ENCODE results near the gene MTRF1L.

Gene MTRF1L, protein sequence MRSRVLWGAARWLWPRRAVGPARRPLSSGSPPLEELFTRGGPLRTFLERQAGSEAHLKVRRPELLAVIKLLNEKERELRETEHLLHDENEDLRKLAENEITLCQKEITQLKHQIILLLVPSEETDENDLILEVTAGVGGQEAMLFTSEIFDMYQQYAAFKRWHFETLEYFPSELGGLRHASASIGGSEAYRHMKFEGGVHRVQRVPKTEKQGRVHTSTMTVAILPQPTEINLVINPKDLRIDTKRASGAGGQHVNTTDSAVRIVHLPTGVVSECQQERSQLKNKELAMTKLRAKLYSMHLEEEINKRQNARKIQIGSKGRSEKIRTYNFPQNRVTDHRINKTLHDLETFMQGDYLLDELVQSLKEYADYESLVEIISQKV

DNA sequence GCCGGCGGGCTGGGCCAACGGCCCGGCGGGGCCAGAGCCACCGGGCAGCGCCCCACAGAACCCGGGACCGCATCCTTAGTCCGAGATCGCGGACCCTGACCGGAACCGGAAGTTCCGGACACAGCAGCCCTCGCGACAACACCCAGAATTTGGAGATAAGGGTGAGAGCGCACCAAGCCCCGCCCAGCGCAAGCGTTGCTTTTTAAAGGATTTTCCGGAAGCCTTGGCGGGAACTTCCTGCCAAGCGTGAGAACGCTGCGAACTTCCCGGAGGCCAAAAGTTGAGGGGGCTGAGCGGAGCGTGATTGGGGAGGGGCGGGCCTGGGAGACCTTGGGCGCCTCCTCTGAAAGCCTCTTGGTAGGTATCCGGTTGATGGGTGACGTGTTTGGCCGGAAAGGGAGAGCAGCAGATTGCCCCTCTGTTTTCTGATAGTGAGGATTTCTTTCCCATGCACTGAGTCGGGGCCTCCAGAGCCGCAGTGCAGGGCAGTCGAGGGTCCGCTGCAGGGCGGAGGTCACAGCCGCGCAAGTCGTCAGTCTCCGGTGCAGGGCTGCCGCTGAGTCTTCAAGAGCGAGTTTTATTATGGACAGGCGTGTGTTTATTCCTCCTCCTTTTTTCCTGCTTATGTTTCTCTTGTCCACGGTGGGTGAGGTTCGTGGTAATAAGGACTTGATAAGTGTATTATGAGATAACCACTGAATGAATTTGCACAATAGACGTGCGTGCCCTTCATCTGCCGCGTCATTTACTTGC, at the start of gene MTRF1L:
MTRF1L (minus strand) TSS at position 97 of the 753 bp plus-strand sequence; CDS start at position 73, 24 bp downstream.
- peak; percentile 55 for DNase-seq (ENCODE audit: low spot score)

DNA sequence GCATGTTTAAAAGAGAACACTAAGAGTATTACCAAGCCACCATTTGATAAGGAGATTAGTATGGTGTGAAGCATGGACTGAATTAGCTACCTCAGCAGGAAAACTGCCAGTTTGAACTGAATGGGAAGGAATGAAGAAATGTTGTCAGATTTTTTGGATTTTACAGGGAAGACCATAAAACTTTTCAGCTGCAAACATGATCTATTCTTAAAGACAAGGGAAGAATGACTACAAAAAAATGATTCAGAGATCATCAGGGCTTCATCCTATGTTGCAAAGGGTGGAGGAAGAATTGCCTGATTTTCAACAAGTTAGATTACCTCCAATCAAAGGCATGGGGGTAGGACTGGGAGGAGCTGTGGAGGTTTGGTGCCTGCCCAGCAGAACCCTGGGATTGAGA, 49.3 kb upstream of the MTRF1L start:
- DNase-seq (ENCODE audit: low spot score), result no peak

DNA sequence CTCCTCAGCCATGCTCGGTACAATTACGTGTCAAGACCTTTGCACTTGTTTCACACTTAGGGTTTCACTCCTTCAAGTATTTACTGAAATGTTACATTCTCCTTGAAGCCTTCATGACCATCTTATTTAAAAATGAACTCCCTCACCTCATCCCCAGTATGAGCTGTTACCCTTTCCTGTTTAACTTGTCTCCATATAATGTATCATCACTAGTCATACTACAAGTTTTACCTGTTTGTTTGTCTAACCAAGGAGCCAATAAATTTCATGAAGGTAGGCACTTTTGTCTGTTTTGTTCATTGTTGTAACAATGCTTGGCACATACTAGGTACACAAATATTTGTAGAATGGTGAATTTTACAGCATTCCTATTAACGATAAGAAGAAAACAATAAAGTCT, 46.1 kb upstream of the MTRF1L start:
- DNase-seq (ENCODE audit: low spot score), result no peak

DNA sequence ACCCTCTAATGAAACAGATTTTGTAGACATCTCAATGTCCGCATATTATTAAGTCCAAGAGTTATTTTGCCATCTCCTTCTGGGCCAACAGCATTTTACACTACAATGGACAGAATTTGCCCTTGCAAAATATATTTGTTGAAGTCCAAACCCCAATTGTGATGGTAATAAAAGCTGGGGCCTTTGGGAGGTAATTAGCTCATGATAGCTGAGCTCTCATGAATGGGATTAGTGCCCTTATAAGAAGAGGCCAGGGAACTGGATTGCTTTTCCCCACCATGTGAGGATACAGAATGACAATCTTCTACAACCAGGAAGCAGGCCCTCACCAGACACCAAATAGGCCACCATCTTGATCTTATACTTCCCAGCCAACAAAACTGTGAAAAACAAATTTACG, 44.9 kb upstream of the MTRF1L start:
- no peak for DNase-seq (ENCODE audit: low spot score)

- no peak for DNase-seq (ENCODE audit: low spot score)
Measured at GRCh38 chr6:153045271-153045670, 42.8 kb upstream of the MTRF1L start.

DNA sequence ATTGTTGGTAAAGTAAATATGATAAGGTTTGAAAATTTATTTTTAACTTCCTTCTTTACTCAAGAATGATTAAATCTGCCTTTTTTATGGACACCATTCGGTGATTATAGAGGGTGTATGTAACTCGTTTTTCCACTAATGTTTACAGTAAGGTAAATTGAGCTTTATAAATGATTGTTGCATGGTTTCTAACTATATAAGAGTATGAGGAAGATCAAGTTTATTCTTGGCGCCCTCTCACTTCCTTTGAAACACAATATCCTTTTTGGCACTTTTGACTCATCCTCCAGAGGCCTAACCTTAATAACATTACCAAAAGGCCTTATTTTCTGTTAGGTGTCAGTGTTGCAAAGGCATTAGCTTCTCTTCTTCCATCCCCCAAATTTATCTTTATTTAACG, 41.8 kb upstream of the MTRF1L start:
- no peak for DNase-seq (ENCODE audit: low spot score)

- DNase-seq (ENCODE audit: low spot score), result no peak
Measured at GRCh38 chr6:153043719-153044118, 41.2 kb upstream of the MTRF1L start.

DNA sequence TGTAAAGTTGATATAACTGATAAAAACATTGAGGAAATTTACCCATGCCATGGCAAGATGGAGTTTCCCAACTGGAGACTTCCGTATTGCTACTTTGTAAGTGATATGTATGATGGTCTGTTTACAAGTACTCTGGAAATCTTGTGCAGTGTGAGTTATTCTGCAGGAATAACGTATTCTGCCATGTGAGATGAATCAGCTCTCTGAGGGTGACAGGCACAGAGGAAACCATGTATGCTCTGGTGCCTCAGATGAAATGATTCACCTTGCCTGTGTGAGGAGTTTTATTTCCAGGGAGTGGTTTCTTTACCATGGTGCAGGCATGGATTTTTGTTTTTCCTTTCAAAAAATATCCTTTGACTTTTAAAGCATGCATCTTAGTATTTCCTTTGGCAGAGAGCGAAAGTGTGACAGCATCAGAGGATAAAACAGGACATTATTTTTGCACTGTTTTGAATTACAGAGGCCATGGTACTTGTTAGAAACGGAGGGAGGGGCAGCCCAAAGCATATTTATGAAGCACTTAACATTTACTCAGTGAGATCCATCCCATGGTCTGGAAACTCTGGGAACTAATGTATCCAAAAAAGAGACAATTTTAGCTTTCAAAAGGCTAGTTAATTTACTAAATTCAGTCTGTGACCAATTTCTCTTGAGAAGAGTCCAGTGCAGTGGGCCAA, 36.0 kb upstream of the MTRF1L start:
- no peak for DNase-seq (ENCODE audit: low spot score)

GRCh38 chr6:153034139-153034538, 31.6 kb upstream of the MTRF1L start:
- DNase-seq (ENCODE audit: low spot score), result no peak

DNA sequence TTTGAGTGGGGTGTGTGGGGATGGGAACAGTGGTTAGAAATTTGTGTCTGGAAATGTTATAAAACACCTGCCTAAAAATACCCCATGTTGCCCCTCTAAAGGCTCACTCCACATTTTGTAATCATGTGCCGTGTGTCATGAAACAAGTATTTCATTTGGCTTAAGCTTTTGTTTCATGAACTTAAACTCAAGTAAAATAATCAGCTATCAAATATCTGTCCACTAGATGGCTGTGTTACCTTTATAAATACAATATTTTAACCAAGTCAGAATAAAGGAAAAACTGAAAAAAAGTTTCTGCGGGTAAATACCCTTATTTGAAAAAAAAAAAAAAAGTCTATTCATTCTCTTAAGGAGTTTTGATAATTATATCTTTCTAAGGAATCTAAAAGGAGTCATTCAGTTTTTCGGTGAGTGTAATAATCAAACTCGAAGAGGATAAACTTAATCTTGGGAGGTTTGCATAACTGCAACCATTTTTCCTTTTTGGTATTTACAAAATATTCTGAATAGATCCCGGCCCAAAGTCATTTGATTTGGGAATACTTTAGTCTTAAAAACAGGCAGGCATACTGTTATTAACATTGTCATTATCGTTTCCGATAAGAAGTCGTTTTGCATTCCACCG, 29.9 kb upstream of the MTRF1L start:
- no peak for DNase-seq (ENCODE audit: low spot score)

- DNase-seq (ENCODE audit: low spot score), result no peak
Measured at GRCh38 chr6:153031335-153031955, 28.9 kb upstream of the MTRF1L start.

- no peak for DNase-seq (ENCODE audit: low spot score)
Measured at GRCh38 chr6:153028963-153029362, 26.5 kb upstream of the MTRF1L start.

- no peak for DNase-seq (ENCODE audit: low spot score)
Measured at GRCh38 chr6:153028286-153028685, 25.8 kb upstream of the MTRF1L start.

GRCh38 chr6:153027480-153027879, 25.0 kb upstream of the MTRF1L start:
- no peak for DNase-seq (ENCODE audit: low spot score)

DNA sequence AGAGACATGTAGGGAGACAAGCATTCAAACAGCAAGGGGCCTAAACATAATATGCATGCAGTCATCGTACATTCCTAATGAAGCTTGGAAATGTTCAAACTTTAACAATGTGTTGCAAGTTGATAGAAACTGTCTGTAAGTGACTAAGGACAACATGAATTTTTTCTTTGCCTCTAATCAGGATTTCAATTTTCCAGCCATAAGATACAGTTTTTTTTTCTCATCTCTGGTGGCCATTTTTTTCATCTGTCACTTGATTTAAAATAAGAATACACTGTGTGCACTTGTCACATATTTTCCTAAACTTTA, 22.2 kb upstream of the MTRF1L start:
- no peak for DNase-seq (ENCODE audit: low spot score)

- DNase-seq (ENCODE audit: low spot score), result peak; percentile 32
Measured at GRCh38 chr6:153023977-153024708, 21.6 kb upstream of the MTRF1L start.

- DNase-seq (ENCODE audit: low spot score), result no peak
Measured at GRCh38 chr6:153018355-153018754, 15.8 kb upstream of the MTRF1L start.

GRCh38 chr6:153016846-153017245, 14.3 kb upstream of the MTRF1L start:
- no peak for DNase-seq (ENCODE audit: low spot score)

- DNase-seq (ENCODE audit: low spot score), result no peak
Measured at GRCh38 chr6:153015094-153015640, 12.7 kb upstream of the MTRF1L start.

- no peak for DNase-seq (ENCODE audit: low spot score)
Measured at GRCh38 chr6:153013438-153013837, 10.9 kb upstream of the MTRF1L start.

DNA sequence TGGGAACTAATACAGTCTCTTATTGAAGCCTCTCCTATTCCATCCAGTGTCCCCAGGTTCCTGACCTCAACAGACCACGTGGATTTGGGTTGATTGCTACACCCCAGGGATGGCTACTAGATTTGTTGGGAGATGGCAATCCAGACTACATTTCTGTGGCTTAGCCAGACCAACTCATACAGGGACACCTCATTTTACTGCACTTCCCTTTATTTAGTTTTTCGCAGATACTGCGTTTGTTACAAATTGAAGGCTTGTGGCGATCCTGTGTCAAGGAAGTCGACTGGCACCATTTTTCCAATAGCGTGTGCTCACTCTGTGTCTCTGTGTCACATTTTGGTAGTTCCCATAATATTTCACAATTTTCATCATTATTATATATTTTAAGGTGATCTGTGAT, 10.3 kb upstream of the MTRF1L start:
- DNase-seq (ENCODE audit: low spot score), result no peak
